ENCODE measurements around the gene KAT14.
"Not testable (repeated sequence)": the region's sequence is repeated elsewhere in the genome, so short reads cannot be mapped to it uniquely, and the experiment has no call there.

The KAT14 gene, protein sequence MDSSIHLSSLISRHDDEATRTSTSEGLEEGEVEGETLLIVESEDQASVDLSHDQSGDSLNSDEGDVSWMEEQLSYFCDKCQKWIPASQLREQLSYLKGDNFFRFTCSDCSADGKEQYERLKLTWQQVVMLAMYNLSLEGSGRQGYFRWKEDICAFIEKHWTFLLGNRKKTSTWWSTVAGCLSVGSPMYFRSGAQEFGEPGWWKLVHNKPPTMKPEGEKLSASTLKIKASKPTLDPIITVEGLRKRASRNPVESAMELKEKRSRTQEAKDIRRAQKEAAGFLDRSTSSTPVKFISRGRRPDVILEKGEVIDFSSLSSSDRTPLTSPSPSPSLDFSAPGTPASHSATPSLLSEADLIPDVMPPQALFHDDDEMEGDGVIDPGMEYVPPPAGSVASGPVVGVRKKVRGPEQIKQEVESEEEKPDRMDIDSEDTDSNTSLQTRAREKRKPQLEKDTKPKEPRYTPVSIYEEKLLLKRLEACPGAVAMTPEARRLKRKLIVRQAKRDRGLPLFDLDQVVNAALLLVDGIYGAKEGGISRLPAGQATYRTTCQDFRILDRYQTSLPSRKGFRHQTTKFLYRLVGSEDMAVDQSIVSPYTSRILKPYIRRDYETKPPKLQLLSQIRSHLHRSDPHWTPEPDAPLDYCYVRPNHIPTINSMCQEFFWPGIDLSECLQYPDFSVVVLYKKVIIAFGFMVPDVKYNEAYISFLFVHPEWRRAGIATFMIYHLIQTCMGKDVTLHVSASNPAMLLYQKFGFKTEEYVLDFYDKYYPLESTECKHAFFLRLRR

DNA sequence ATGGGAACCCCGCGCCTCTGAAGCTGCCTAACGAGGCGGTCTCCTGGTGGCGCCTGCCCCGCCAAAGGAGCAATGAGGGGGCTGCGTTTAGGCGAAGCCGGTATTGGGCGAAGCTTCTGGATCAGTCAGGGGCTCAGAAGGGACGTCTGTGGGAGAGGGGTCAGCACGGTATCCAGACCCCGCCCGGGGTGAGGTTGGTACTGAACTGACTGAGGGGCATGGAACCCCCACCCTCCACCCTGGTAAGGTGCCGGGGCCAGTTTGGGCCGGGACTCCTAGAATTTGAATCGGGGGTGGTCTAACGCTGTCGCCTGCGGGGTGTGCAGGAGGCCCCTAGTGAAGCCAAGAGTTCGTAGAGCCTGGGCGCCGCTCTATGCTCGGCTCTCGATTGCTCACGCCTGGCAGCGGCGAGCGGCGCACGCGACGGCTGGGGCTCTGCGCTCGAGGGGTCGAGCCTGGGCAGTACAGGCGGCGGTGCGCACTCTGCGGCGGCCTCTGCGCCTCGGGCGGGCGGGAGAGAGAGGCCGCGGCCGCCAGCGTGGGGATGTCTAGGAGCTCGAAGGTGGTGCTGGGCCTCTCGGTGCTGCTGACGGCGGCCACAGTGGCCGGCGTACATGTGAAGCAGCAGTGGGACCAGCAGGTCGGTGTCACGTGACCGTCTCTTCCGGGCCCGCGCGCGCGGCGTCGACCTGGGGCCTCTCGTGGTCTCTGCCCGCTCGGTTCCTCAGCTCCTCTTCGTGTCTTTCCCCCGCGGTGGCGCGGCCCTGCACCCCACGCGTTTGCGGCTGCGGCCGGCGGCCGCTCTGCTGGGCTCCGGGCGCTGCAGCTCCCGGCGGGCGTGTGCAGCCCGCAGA, at the start of gene KAT14, which contains the start of gene PET117:
Gene KAT14 (plus strand): TSS at position 452 of the 854 bp plus-strand sequence. CDS start 4,798 bp downstream, outside the sequence.
Gene PET117 (plus strand): TSS at position 452 of the 854 bp plus-strand sequence. CDS start 93 bp downstream, at position 545.
- Histone ChIP-seq H3K4me3 (ENCODE audit: low read depth in 1 of 2, low read length in 2 of 2) (peak within 1 kb of the TSS; percentile 81 to 100), H3K4me1 (ENCODE audit: control insufficient read depth in 1 of 2, insufficient read depth in 2 of 2, low read length in 2 of 2) (peaks cover 10 to 24% of the 10 kb centered on the region in 2 donors), H3K9me3 (ENCODE audit: control insufficient read depth in 1 of 2, low read length in 2 of 2) (no peaks in the 10 kb centered on the region), H3K27ac (ENCODE audit: low read length) (peak within 1 kb of the TSS; percentile 73), H3K36me3 (ENCODE audit: control insufficient read depth in 1 of 2, insufficient read depth in 2 of 2, low read length in 2 of 2) (peaks cover 6 to 7% of the 10 kb centered on the region in 2 donors), H3K27me3 (ENCODE audit: low read depth, low read length) (no peaks in the 10 kb centered on the region)

DNA sequence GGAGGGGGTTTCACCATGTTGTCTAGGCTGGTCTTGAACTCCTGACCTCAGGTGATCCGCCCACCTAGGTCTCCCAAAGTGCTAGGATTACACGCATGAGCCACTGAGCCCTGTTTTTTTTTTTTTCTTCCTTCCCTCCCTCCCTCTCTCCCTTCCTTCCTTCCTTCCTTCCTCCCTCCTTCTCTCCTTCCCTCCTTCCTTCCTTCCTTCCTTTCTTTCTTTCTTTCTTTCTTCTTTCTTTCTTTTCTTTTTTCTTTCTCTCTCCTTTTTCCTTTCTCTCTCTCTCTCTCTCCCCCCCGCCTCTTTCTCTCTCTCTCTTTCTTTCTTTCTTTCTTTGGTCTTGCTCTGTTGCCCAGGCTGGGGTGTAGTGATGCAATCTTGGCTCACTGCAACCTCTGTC, 49.4 kb upstream of the KAT14 start:
- H3K4me1 ChIP-seq (ENCODE audit: control insufficient read depth in 1 of 2, insufficient read depth in 2 of 2, low read length in 2 of 2); H3K9me3 ChIP-seq (ENCODE audit: control insufficient read depth in 1 of 2, low read length in 2 of 2); H3K4me3 ChIP-seq (ENCODE audit: low read depth in 1 of 2, low read length in 2 of 2); H3K27ac ChIP-seq (ENCODE audit: low read length); H3K27me3 ChIP-seq (ENCODE audit: low read depth, low read length); H3K36me3 ChIP-seq (ENCODE audit: control insufficient read depth in 1 of 2, insufficient read depth in 2 of 2, low read length in 2 of 2): not testable (repeated sequence)

DNA sequence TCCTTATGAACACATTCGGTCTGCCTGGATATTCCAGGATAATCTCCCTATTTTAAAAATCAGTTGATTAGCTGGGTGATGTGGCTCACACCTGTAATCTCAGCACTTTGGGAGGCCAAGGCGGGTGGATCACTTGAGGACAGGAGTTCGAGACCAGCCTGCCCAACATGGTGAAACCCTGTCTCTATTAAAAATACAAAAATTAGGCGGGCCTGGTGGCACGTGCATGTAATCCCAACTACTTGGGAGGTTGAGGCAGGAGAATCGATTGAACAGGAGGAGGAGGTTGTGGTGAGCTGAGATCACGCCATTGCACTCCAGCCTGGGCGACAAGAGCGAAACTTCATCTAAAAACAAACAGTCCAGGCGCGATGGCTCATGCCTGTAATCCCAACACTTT, 48.8 kb upstream of the KAT14 start:
- H3K4me3 ChIP-seq (ENCODE audit: low read depth in 1 of 2, low read length in 2 of 2); H3K27ac ChIP-seq (ENCODE audit: low read length); H3K36me3 ChIP-seq (ENCODE audit: control insufficient read depth in 1 of 2, insufficient read depth in 2 of 2, low read length in 2 of 2); H3K4me1 ChIP-seq (ENCODE audit: control insufficient read depth in 1 of 2, insufficient read depth in 2 of 2, low read length in 2 of 2); H3K27me3 ChIP-seq (ENCODE audit: low read depth, low read length); H3K9me3 ChIP-seq (ENCODE audit: control insufficient read depth in 1 of 2, low read length in 2 of 2): not testable (repeated sequence)

DNA sequence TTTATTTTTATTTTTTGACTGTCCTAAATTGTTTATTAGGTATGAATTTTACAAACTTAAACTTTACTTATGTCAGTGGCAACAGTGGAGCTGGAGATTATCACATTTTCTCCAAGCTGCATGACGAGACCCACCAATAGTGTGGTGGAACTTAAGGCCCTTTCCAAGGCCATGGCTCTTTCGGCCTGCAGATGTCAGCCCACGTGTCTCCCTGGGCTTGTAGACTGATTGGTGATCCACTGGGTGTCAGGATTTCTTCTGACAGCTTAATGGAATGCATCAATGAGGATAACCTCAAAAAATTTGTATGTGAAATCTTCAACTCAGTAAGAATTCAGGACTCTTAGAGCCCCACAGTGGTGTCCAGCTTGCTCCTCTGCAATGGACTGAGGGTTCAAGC, 47.6 kb upstream of the KAT14 start:
- no peak overlapping the region for H3K4me3 ChIP-seq (ENCODE audit: low read depth in 1 of 2, low read length in 2 of 2)
- no peaks in the 10 kb centered on the region for H3K9me3 ChIP-seq (ENCODE audit: control insufficient read depth in 1 of 2, low read length in 2 of 2)
- no peaks in the 10 kb centered on the region for H3K27me3 ChIP-seq (ENCODE audit: low read depth, low read length)
- H3K4me1 ChIP-seq (ENCODE audit: control insufficient read depth in 1 of 2, insufficient read depth in 2 of 2, low read length in 2 of 2), result no peaks in the 10 kb centered on the region
- H3K36me3 ChIP-seq (ENCODE audit: control insufficient read depth in 1 of 2, insufficient read depth in 2 of 2, low read length in 2 of 2), result no peaks in the 10 kb centered on the region
- H3K27ac ChIP-seq (ENCODE audit: low read length), result no peak overlapping the region

DNA sequence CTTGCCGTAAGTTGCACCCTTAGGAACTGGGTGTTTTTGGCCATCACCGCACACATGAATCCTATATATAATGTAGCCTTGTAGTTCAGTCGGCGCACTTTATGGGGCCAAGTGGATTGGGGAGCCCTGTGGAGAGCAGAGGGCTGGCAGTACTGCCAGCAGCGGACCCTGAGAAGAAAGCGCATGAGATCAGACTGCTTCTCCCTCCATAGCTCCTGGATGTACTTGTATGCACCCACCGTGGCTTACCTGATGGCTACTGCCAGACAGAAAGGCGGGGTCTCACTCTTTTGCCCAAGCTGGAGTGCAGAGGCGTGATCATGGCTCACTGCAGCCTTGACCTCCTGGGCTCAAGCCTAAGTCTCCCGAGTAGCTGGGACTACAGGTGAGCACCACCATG, 47.2 kb upstream of the KAT14 start:
- Histone ChIP-seq H3K36me3 (ENCODE audit: control insufficient read depth in 1 of 2, insufficient read depth in 2 of 2, low read length in 2 of 2) (no peaks in the 10 kb centered on the region), H3K27ac (ENCODE audit: low read length) (no peak overlapping the region), H3K4me3 (ENCODE audit: low read depth in 1 of 2, low read length in 2 of 2) (no peak overlapping the region), H3K4me1 (ENCODE audit: control insufficient read depth in 1 of 2, insufficient read depth in 2 of 2, low read length in 2 of 2) (no peaks in the 10 kb centered on the region), H3K9me3 (ENCODE audit: control insufficient read depth in 1 of 2, low read length in 2 of 2) (no peaks in the 10 kb centered on the region), H3K27me3 (ENCODE audit: low read depth, low read length) (no peaks in the 10 kb centered on the region)

DNA sequence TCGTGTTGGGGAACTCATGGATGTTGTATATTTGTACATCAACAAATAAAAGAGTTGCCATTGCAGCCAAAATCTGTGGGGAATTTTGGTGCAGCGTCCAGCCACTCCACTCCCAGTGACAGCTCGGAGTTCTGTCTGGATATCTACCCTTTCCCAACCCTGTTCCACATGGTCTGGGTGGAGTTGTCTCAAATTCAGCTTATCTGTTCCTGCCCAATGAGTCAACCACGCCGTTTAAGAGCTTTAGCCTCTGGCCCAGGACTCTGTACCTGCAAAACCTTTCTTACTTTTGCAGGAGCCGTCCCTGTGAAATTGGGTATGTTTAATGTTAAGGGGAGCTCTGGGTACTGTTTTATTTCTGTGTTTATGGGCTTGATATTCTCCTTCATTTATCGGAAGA, 46.0 kb upstream of the KAT14 start:
- H3K9me3 ChIP-seq (ENCODE audit: control insufficient read depth in 1 of 2, low read length in 2 of 2), result no peaks in the 10 kb centered on the region
- H3K4me1 ChIP-seq (ENCODE audit: control insufficient read depth in 1 of 2, insufficient read depth in 2 of 2, low read length in 2 of 2), result no peaks in the 10 kb centered on the region
- H3K27ac ChIP-seq (ENCODE audit: low read length), result no peak overlapping the region
- no peaks in the 10 kb centered on the region for H3K36me3 ChIP-seq (ENCODE audit: control insufficient read depth in 1 of 2, insufficient read depth in 2 of 2, low read length in 2 of 2)
- H3K27me3 ChIP-seq (ENCODE audit: low read depth, low read length), result no peaks in the 10 kb centered on the region
- H3K4me3 ChIP-seq (ENCODE audit: low read depth in 1 of 2, low read length in 2 of 2), result no peak overlapping the region

DNA sequence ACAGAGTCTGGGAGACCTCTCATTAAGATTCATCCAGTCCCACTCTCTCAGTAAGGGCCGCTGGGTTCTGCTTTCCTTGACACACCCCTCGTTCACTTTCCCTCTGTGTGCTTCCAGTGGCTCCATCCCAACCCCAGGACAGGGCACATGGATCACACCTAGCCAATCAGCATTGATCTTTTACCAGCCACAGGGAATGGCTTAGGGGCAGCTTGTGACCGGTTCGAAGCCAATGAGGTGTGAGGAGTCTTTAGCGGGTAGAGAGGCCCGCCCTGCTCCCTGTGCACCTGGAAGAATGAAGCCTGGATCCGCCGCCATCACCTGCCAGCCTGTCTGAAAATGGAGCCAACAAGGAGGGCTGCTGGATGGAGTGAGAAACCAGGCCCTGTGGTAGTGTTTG, 44.8 kb upstream of the KAT14 start:
- H3K36me3 ChIP-seq (ENCODE audit: control insufficient read depth in 1 of 2, insufficient read depth in 2 of 2, low read length in 2 of 2), result no peaks in the 10 kb centered on the region
- no peaks in the 10 kb centered on the region for H3K9me3 ChIP-seq (ENCODE audit: control insufficient read depth in 1 of 2, low read length in 2 of 2)
- no peak overlapping the region for H3K4me3 ChIP-seq (ENCODE audit: low read depth in 1 of 2, low read length in 2 of 2)
- no peaks in the 10 kb centered on the region for H3K27me3 ChIP-seq (ENCODE audit: low read depth, low read length)
- H3K27ac ChIP-seq (ENCODE audit: low read length), result no peak overlapping the region
- no peaks in the 10 kb centered on the region for H3K4me1 ChIP-seq (ENCODE audit: control insufficient read depth in 1 of 2, insufficient read depth in 2 of 2, low read length in 2 of 2)

DNA sequence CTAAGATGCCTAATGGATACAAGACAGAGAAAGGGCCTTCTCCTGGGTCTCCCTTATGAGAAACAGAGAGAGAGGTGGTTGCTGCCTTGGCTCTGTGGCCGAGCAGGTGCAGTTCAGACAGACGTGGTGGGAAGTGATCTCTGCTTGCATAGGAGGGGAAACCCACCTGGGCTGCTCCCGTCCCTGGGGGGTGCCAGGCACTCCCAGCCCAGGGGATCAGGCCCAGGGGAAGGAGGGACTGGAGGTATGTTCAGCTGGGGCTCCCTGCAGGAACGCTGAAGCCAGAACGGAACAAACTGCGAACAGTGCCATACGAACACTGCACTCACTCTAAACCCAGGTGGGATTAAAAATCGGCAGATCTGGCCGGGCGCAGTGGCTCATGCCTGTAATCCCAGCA, 44.3 kb upstream of the KAT14 start:
- no peak overlapping the region for H3K4me3 ChIP-seq (ENCODE audit: low read depth in 1 of 2, low read length in 2 of 2)
- no peaks in the 10 kb centered on the region for H3K4me1 ChIP-seq (ENCODE audit: control insufficient read depth in 1 of 2, insufficient read depth in 2 of 2, low read length in 2 of 2)
- H3K9me3 ChIP-seq (ENCODE audit: control insufficient read depth in 1 of 2, low read length in 2 of 2), result no peaks in the 10 kb centered on the region
- no peaks in the 10 kb centered on the region for H3K36me3 ChIP-seq (ENCODE audit: control insufficient read depth in 1 of 2, insufficient read depth in 2 of 2, low read length in 2 of 2)
- no peaks in the 10 kb centered on the region for H3K27me3 ChIP-seq (ENCODE audit: low read depth, low read length)
- H3K27ac ChIP-seq (ENCODE audit: low read length), result no peak overlapping the region

DNA sequence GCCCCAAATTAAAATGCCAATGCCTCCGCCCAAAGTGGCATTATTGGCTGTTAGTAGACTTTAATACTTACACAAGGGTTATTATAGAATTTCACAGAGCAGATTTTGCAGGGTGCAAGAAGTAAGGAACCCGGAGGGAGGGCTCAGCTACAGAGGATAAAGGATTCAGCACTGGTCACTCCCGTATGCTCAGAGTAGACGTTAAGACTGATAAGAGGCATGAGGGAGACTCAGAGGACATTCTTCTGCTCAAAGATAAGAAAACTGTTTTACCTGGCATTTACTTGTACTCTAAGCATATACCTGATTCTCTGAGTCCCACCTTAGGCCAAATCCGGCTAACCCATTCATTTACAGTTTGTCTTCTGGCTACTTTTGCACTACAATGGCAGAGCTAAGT, 43.5 kb upstream of the KAT14 start:
- H3K4me1 ChIP-seq (ENCODE audit: control insufficient read depth in 1 of 2, insufficient read depth in 2 of 2, low read length in 2 of 2), result no peaks in the 10 kb centered on the region
- H3K4me3 ChIP-seq (ENCODE audit: low read depth in 1 of 2, low read length in 2 of 2), result no peak overlapping the region
- H3K27ac ChIP-seq (ENCODE audit: low read length), result no peak overlapping the region
- no peaks in the 10 kb centered on the region for H3K36me3 ChIP-seq (ENCODE audit: control insufficient read depth in 1 of 2, insufficient read depth in 2 of 2, low read length in 2 of 2)
- no peaks in the 10 kb centered on the region for H3K27me3 ChIP-seq (ENCODE audit: low read depth, low read length)
- no peaks in the 10 kb centered on the region for H3K9me3 ChIP-seq (ENCODE audit: control insufficient read depth in 1 of 2, low read length in 2 of 2)

DNA sequence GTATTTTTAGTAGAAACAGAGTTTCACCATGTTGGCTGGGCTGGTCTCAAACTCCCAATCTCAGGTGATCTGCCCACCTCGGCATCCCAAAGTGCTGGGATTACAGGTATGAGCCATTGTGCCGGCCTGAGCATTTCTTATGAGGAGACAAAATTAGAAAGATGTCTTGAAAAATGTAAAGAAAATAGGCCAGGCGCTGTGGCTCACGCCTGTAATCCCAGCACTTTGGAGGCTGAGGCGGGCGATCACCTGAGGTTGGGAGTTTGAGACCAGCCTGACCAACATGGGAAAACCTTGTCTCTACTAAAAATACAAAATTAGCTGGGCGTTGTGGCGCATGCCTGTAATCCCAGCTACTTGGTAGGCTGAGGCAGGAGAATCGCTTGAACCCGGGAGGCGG, 37.1 kb upstream of the KAT14 start:
- not testable (repeated sequence) for H3K9me3 ChIP-seq (ENCODE audit: control insufficient read depth in 1 of 2, low read length in 2 of 2); H3K4me1 ChIP-seq (ENCODE audit: control insufficient read depth in 1 of 2, insufficient read depth in 2 of 2, low read length in 2 of 2); H3K27me3 ChIP-seq (ENCODE audit: low read depth, low read length); H3K36me3 ChIP-seq (ENCODE audit: control insufficient read depth in 1 of 2, insufficient read depth in 2 of 2, low read length in 2 of 2); H3K4me3 ChIP-seq (ENCODE audit: low read depth in 1 of 2, low read length in 2 of 2); H3K27ac ChIP-seq (ENCODE audit: low read length)

All from muscle layer of duodenum (tissue), 2 donors.